Activated CD4-positive, CD25-positive, alpha-beta regulatory T cell treated with anti-CD3 and anti-CD28 coated beads, Interleukin-2, amount 50 U/mL, for 24 hours (primary cell): ENCODE data around the gene STAT5B.

ENCODE experiments used
- ATAC-seq, 2 donors: fragments of 150-1000 bp; cut with Tn5 transposase; one replicate each; pipeline ENCODE4 v1.10.0; 2021; ENCODE audit warnings: mild to moderate bottlenecking in 1 of 2, moderate library complexity in 1 of 2

STAT5B gene

GRCh38 chr17:42178817-42179216 is 97.4 kb downstream of the STAT5B start:
- no peak for ATAC-seq

- ATAC-seq = no peak
Observed at GRCh38 chr17:42177684-42178083, 98.5 kb downstream of the STAT5B start.

GRCh38 chr17:42174126-42174783 is 101.9 kb downstream of the STAT5B start:
- no peak for ATAC-seq

- ATAC-seq = no peak
Observed at GRCh38 chr17:42171831-42172230, 104.4 kb downstream of the STAT5B start.

GRCh38 chr17:42169351-42169750 is 106.8 kb downstream of the STAT5B start:
- no peak for ATAC-seq

- ATAC-seq = no peak
Observed at GRCh38 chr17:42167807-42168206, 108.4 kb downstream of the STAT5B start.

GRCh38 chr17:42166196-42166763 is 109.9 kb downstream of the STAT5B start:
- ATAC-seq = no peak

- no peak for ATAC-seq
Observed at GRCh38 chr17:42165751-42166150, 110.4 kb downstream of the STAT5B start.

- no peak for ATAC-seq
Observed at GRCh38 chr17:42163696-42164407, 112.3 kb downstream of the STAT5B start.

GRCh38 chr17:42163113-42163512 is 113.1 kb downstream of the STAT5B start:
- no peak for ATAC-seq

- ATAC-seq = no peak
Observed at GRCh38 chr17:42160531-42160910, 115.7 kb downstream of the STAT5B start.

- no peak for ATAC-seq
Observed at GRCh38 chr17:42159796-42160530, 116.2 kb downstream of the STAT5B start.

GRCh38 chr17:42155614-42156045 is 120.6 kb downstream of the STAT5B start:
- ATAC-seq = no peak

GRCh38 chr17:42153919-42154742 is 122.1 kb downstream of the STAT5B start:
- no peak for ATAC-seq
